Stimulated activated CD4-positive, alpha-beta T cell treated with anti-CD3 and anti-CD28 coated beads, Interleukin-4, amount 100 ng/mL, for 24 hours (primary cell): ENCODE results near the gene MDP1.

Experiments
- DNase-seq: peaks from one replicate; pipeline ENCODE4 v3.0.0-alpha.2; 2020

MDP1 gene

DNA sequence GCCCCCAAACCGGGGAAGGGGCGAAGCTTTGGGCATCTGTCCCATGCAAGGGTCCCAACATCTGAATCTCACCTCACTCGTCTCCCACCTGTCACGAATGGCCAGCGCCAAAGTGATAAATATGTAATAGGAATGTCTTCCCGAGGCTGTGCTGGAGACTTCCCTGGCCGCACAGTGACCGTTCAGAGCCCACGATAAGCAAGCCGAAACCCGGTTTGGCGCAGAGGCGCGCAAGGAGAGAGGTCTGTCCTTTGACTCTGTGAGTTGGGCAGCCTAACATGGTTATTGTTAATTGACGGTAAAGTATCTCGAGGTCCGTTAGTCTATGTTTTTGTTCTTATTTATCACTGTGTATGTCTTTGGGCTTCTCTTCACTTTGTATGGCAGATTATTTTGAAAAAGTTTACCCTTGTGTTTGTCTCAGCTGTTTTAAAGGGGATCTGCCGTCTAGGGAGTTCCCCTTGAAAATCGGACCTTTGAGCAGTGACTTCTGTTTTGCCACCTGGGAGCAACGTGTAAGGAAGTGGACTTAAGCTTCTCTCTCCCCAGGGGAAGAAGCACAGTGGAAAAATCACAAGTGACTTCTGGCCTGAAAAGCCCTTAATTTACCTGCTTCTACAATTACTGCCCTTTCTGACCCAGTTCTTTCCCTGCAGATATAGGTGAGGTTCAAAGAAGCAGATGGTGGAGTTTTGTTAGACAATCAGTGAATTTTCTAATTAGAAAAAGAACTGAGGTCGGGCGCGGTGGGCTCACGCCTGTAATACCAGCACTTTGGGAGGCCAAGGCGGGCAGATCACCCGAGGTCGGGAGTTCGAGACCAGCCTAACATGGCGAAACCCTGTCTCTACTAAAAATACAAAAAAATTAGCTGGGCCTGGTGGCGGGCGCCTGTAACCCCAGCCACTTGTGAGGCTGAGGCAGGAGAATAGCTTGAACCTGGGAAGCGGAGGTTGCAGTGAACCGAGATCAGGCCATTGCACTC, 19.5 kb downstream of the MDP1 start:
- DNase-seq = no peak

DNA sequence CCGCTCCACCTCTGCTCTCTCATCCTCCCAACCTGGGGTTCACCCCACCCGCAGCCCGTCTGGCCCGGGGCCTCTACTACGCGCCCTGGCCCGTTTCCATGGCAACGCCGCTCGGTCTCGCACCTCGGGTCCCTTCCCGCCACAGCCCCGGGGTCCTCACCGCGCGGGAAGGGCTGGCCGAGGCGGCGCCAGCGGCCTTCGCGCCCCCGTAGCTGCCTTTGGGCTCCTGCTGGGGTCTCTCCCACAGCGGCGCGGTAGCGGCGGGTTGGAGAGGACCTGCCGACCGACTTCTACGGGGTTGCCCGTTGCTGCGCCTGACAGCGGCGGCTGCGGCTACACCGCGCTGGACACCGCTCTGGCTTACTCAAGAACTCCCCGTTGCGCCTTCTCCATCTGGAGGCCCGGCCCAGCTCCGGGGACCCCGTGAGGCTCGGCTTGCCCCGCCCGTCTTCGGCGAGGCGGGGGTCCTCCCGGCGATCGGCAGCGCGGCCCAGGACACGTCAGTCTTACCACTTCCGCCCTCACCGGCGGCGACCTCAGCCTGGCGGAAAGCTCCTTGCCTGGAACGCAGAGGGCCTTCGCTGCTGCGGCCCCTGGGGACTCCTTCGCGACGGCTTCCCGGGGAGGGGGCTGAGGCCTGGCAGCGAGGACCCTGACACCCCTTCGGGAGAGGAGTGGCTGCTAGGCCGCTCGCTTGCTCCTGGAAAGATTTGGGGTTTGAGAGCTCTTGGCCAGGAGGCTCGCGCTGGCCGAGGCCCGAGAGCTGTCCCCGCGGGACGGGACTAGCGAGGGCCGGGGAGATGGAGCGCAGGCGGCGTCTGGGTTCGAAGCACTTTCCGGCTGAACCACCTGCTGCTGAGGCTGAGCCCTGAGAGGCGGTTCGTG, 20.4 kb downstream of the MDP1 start, which contains the start of gene TM9SF1:
Gene TM9SF1, minus strand, starts transcription at position 256 of the 885 bp plus-strand sequence. CDS start 422 bp downstream, outside the sequence.
- peak; percentile 88 for DNase-seq

DNA sequence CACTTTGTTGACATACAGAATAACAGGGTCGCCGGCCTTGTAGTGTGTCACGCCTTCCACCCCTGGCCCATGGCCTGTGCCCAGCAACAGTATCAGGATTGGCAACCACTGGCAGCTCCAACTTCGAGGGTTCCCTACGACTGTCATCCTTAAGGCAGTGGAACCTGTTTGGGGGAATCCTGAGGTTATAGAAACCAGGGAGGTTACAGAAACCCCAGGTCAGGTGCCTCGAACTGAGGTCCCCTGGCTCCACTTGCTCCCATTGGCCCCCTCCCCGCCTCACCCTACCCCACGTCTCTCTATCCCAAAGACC, 21.0 kb downstream of the MDP1 start:
- DNase-seq = no peak

DNA sequence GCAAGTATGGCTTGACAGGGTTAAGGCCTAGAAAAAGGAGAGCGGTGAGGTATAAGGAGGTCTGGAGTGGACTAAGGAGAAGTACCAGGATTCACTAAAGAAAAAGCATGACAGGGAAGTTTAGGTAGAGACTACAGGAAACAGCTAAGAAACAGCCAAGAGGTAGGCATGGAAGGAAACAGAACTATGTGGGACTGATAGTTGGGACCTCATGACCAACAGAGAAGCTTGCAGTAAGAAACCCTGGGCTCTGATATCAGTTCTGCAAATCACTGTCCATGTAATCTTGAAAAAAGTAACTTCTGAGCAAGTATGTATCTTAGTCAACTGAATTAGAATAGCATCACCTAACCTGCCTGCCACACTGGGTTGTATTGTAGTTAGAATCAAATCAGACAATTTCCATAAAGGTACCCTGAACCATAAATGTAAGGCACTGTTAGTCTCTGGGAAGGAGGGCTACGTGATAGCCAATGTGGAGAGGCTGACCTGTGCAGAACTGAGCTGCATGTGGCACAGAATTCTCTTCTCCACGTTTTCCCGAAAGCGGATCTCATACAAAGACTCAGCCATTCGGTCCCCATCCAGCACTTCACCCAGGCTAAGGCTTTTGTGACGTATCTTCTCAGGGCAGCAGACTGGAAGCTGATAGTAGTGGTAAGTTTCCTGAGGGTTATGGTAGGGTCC, 21.5 kb downstream of the MDP1 start:
- DNase-seq = no peak

DNA sequence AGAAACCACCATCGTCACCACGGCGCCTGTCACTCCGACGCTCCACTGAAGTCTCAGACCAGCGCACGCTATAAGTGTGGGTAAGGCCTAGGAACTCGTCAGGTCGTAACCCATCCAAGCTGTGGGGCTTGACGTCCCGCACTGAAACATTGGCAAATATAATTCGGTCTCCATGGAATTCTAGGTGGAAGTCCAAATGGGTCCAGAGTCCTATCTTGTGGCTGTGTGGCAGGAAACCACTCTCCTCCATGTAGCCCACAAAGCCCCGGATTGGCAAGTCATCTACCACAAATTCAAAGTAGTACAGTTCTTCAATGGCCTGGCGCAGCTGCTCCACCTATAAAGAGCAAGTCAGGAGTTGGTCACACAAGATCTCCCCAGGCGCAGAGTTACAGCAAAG, 22.9 kb downstream of the MDP1 start:
- DNase-seq = no peak

DNA sequence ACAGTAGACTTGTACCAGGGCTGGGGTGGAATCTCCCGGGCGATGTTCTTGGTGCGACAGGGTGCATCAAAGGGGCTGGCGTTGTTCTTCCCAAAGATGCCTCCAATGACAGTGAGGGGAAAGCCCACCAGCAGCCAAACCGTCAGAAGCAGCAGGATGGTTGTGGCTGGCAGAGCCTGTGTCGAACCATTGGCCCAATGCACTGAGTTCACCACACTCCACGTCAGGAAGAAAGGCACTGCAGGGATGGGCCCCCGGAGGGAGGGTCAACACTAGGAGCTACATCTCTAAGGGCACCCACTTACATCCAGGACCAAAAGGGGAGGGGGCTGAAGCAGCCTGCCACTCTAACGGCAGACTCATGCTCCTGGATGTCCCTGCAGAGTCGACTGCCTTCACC, 25.4 kb downstream of the MDP1 start:
- DNase-seq = no peak

DNA sequence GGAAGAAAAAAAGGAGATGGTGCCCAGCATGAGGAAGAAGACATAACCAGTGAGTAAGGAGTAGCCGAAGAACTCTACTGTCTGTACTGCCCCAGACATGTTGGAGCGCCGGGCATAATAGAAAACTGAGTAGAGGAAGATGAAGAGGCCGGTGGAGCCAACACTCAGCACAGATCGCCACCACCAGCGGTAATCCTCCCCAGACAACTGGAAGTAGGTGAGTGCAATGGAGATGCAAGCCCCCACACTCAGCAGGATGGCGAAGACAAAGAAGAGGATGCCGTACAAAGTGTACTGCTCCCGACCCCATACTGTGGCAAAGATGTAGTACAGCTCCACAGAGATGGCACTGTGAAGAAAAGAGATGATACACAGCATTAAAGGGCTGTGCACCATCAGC, 26.4 kb downstream of the MDP1 start:
- DNase-seq = no peak

DNA sequence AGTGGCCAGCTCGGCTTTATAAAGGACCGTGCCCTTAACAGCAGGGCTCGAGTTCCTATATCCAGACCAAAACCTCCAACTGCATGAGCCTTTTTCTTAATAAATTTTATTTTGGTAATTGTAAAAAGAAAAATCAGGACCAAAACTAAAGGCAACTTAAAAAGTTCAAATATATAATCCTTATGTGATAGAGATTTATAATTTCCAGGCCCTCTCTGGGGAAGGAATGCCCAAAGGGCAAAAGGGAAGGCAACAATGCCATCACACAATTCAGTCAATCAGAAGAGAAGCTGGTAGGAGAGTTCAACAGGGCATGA, 26.8 kb downstream of the MDP1 start:
- no peak for DNase-seq

DNA sequence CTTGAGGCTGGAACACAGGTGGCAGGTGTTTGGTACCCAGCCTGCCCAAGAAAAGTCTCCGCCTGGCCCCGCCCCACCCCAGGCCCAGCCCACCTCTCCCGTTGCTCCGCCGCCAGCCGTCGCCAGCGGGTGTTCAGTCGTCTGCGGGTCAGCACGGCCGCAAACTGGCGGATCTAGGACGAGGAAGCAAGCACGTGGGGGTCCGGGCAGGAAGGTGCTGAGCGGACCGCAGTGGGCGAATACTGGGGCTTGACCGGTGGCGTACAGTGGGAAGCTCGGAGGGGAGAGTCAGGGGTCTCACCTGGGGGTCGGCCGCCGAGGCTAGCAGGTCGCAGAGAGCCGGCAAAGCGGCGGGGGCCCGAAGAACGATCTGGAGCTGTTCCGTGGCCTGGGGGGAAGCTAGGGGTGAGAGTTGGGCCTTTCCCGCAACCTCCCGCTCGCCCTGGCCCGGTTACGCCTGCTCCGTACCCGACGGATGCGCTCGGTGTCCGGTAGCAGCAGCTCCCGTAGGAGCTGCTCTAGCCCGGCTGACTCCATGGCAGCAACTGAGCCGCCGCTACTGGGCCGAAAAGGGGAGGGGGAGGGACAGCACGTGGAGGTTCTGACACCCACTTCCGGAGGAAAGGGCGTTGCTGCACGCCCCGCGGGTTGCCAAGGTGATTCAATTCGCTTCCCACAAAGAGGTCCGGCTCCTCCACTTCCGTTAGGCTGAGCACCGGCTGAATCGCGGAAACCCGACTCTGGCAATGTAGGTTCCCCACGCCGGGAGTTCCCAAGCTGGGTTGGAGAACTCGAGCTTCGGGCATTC, 27.4 kb downstream of the MDP1 start, which contains the start of gene IPO4:
Gene IPO4, minus strand, starts transcription at position 566 of the 808 bp plus-strand sequence. Its CDS starts 29 bp downstream, at position 537.
- DNase-seq = peak; percentile 97

DNA sequence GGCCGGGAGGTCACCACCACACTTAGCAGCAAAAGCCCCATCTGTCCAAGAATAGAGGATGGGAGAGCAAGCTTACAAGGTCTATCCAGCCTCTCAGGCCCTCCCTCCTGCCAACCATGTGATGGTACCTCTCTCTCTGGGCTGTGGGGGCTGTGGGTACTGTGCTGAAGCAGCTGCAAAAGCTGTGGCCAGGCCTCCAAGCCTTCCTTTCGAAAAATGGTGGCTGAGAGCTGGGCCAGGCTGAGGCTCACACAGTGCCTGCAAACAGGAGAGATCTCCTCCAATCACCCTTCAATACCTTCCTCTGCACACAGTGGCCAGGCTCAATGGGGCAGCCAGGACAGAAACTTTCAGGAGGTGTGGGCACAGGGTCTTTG, 28.3 kb downstream of the MDP1 start:
- no peak for DNase-seq

DNA sequence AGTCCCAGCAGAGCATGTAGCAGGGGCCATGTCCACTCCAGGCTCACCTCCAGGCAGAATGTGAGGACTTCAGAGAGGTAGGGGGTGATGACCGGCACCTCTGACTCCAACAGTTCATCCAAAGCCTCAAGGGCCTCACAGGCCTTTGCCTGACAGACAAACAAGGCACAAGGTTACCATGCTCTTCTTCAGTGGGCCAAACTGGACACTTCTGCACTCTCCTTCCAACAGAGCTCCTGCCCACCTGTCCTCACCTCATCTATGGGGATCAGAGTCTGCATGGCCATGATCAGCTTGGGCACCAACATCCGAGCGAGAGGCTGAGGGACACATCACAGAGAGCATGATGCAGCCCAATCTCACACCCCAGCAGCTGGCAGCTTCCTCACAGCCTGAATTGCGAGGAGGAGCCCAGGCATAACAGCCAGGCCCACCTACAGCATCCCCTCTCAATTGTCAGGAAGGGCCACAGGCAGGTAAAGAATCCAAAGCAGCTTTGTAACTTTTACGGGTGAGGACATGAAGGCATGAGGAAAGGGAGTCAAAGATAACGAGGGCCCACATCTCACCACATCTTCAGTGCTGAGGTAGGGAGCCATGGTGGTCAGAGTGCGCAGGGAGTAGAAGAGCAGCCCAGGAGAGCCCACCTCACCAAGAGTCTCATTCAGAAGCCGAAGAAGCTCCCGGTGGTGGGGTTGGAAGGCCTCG, 28.9 kb downstream of the MDP1 start:
- no peak for DNase-seq

DNA sequence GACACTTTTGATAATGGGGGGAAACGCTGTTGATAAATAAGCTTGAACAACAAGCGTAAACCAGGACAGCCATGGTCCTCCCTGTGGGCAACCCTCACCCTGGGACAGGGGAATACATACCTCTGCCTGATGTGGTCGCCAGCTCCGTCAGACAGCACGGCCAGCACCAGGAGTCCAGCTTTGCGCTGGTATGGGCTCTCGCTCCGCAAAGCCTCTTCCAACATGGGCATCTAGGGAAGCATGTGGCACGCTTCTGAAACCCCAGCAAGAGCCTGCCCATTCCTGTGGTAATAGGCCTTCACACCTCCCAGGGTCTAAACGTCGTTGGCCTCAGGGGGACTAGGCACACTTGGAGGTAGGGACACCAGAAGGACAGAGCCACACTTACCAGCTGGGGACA, 30.1 kb downstream of the MDP1 start:
- no peak for DNase-seq

DNA sequence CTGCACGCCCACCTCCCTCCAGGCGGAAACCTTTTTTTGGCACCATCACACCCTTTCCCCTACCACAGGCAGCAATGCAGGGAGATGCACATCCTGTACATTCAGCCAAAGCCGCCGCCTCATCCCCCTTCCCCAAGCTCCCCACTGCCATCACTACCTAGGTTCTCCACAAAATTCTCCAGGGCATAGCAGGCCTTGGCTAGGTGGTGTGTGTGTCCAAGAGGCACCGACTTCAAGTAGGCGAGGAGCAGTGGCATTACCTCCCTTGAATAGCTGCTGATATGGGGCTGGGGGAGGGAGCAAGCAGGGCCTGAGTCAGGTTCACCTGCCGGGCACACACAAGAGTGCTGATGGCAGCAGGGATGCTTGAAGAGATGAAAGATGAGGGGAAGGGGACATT, 30.8 kb downstream of the MDP1 start:
- DNase-seq = no peak

DNA sequence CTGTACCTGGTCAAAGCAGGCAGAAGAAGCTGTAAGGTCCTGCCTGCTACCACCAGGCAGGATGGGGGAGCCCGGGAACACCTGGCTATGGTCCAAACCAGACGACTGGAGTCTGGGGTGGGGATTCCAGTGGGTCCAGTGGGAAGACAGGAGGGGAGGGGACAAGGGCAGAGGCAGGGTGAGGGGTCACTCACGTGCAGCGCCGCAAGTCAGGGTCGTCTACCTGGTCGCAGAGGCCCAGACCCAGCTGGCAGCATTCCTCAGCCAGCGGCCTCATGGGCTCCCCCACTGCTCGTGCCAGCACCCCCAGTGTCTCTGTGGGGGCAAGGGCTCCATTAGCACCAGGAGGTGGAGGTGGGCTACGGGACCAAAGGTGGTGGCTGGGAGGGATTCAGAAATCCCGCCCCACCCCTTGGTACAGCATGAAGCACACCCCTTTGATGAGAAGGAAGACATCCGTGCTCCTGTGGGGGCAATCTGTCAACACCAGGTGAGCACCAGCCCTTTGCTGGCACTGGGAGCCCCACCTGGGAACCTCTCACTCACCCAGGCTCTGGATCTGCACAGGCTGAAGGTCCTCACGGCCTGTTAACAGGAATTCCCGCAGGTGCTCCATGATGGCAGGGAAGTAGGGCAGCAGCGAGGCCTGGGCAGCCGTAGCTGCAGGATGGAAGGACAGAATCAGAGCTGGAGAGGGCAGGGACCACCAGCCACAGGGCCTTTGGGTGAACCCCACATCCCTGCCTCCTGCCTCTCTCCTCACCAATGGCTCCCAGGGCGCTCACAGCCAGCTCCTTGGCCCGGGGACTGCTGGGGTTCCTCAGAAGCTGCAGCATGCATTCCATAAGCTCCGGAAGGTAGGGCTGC, 31.5 kb downstream of the MDP1 start:
- DNase-seq = no peak

DNA sequence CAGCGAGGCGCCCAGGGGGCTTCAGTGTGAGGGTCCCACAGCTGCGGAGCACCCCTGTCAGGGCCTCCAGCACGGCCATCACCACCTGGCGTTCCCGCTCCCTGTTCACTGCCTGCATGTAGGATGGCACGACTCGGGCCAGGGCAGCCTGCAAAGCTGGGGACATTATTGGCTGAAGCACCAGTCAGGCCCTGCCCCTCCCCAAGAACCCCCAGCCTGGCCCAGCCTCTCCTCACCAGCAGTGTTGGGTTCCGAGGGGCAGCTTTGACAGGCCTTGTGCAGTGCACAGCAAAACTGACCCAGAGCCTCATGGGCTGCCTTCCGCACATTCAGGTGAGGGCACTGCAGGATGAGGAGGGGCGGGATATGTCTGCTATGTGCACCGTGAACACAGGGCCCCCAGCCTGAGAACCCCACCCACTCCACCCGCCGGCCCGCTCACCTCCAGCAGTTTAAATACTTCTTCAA, 32.8 kb downstream of the MDP1 start:
- DNase-seq = no peak

DNA sequence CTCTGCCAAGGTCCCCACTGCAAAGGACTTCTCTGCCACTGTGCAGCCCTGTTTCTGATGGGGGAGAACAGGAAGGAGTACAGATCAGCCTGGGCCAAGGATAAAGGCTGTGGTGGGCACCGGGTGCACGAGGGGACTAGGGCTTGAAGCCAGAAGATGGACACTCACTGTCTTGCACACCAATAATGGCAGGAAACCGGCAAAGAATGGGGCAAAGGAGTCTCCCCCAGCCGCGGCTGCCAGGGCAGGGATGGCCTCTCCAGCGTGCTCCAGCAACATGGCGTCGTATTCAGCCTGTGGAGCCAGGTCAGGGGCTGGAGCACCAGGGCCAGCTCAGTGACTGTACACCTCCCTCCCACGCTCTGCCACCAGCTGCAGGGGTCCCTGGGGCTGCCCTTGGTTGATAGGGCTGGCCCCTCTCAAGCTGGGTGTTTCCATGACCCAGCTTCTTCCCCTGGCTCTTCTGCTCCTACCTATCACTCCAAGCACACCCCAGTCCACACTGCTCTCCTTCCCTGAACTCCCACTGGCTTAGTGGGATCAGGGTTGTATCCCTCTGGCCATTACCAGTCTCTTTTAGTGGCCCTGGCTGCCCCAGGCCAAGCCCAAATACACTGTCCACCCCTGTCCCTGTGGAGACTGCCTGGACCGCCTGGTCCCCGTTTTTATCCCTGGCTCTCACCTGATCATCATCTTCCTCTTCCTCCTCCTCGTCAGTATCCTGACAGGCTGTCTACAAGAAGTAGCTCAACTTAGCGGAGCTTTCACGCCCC, 33.6 kb downstream of the MDP1 start:
- DNase-seq = no peak

DNA sequence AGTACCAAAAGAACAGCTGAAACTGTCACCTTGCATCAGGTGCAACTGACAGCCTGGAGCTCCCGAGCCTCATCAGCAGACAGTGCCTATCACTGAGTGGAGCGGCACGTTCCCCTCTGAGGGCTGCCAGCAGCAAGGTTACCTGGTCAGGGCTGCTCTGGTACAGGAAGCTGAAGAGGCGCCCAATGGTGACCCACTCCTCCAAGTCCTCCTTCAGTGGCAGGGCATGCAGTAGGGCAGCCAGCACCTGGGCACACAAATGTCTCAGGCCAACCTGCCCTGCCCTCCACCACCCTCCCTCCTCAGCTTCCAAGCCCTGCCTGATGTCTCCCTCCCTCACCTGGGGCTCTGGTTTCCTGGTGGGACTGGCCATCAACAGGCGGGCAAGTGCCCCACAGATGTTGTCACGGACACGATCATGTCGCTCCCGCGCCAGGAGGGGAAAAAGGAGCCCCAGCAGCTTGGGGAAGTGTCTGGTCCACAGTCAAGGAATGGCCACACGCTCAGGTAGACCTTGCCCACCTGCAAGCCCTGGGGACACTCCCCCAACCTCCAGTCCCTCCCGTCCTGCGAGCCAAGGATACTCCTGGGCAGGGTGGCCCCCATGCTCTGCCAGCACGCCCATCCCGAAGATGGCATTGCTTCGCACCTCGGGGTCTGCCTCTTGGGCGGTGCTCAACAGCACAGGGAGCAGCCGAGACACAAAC, 34.3 kb downstream of the MDP1 start:
- DNase-seq = no peak

DNA sequence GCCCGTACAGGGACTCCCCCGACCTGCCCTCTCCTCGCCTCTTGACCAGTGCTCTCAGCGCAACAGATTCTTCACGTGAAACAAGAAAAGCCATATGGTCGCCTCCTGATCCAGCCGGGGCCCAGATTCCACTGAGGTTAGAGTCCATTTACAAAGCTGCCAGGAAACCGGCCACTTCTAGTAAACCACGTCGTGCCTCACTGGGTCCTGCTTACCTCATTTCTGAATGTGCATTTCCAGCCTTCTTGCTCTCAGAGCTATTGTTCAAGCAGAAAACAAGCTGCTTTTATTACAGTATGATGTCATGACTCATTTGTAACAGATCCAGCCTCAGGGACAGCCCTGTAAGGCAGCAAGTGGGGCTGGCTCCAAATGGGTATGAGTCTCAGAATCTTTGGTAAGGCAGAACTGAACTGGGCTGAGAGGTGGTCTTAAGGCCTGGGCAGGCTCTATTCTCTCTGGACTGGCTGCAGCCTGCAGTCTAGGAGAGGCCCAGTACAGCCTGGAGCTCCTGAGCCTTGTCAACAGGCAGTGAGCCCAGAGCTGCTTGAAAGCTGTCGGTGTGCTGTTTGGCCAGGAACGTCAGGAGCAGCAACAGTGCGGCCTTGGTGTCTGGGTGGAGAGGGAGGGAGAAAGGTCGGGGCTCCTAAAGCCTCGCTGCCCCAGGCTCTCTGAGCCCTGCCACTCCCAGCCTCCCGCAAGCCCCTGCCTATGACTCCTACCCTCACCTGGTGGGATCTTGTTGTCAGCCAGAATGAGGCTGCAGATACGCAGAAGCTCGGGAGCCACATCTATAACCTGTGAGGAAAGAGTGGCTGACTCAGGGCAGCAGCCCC, 35.7 kb downstream of the MDP1 start:
- DNase-seq = no peak
